ENCODE results near the gene ZDHHC20.

GRCh38 chr13:21402586-21403307 is 56.4 kb downstream of the ZDHHC20 start:
- no peak for TF ChIP-seq CTCF (IDR thresholded peaks at IDR 0.05)
- TF ChIP-seq CBX8 (IDR thresholded peaks at IDR 0.05), result no peak

Data from A549 (cell line).